HepG2 (cell line): ENCODE data around the gene STRBP. TPM values are rescaled to one million over a fixed set of nuclear protein-coding genes. Genes with fewer than 3 reads are reported as not detected.

Source experiments
- ATAC-seq: fragments of 200-7000 bp; cut with Tn5 transposase; 3 replicates; pipeline ENCODE4 v1.9.1; 2020; ENCODE audit warnings: mild to moderate bottlenecking, moderate library complexity
- BruUV-seq: library from RNA; stranded (reverse); fragments of 400-500 nt; replicated peaks from 2 replicates; lab custom pipeline; 2021; lab: Mats Ljungman, UMichigan
- CTCF ChIA-PET: fragments of 300-600 bp; formaldehyde crosslinking; extraction: SDS; loops from one replicate; lab custom pipeline; 2021; ENCODE audit warnings: low total read pairs, inconsistent platforms, low intra/inter-chr PET ratio; lab: Yijun Ruan, JAX
- POLR2A ChIA-PET: fragments of 350-600 bp; sonication (Branson Sonifier 250); formaldehyde crosslinking; loops from one replicate; lab custom pipeline; 2020; ENCODE audit warnings: antibody characterized with exemption, inconsistent platforms; lab: Yijun Ruan, JAX
- DNase-seq: peaks from one replicate; pipeline ENCODE4 v3.0.0-alpha.2; 2015; ENCODE audit warnings: low spot score
- FAIRE-seq: peaks from 3 replicates; lab custom pipeline; 2011; peaks lifted over from hg19 to GRCh38; lab: Jason Lieb, UNC
- H2AFZ ChIP-seq: one replicate; pipeline ENCODE4 v1.6.1; 2011; ENCODE audit warnings: low read length, inconsistent platforms
- H3K27ac ChIP-seq: fragments of 300-600 bp; 3 replicates; pipeline ENCODE4 v1.8.0; 2011; ENCODE audit warnings: mixed run types, mild to moderate bottlenecking, mixed read lengths, low read length, inconsistent platforms; ENCODE audit not compliant: insufficient read depth; ENCODE audit errors: extremely low read length
- H3K27me3 ChIP-seq, 2 experiments: fragments of 200-600 bp in 1 of 2; 2 replicates in 1 of 2; 3 replicates in 1 of 2; pipeline versions ENCODE4 v1.6.0 to v1.8.0; 2011; ENCODE audit warnings: low read length in 2 of 2, mild to moderate bottlenecking in 2 of 2, moderate library complexity in 2 of 2, inconsistent platforms in 1 of 2; ENCODE audit not compliant: insufficient read depth in 2 of 2, control insufficient read depth in 1 of 2
- H3K36me3 ChIP-seq, 2 experiments: fragments of 200-600 bp in 1 of 2; replicated peaks in 1 of 2; 2 replicates in 1 of 2; 3 replicates in 1 of 2; pipeline versions ENCODE4 v1.5.1 to v1.8.0; 2011; ENCODE audit warnings: low read length in 2 of 2, inconsistent platforms in 1 of 2; ENCODE audit not compliant: insufficient read depth in 2 of 2, control insufficient read depth in 1 of 2
- H3K4me1 ChIP-seq: 2 replicates; pipeline ENCODE4 v1.5.1; 2012; ENCODE audit warnings: low read length, inconsistent platforms; ENCODE audit not compliant: insufficient read depth
- H3K4me2 ChIP-seq: 2 replicates; pipeline ENCODE4 v1.6.0; 2011; ENCODE audit warnings: low read depth, low read length, inconsistent platforms
- H3K4me3 ChIP-seq, 3 experiments: fragments of 200-600 bp in 1 of 3; sonication (generic), shearing (Covaris generic) in 1 of 3; replicated peaks in 1 of 3; 2 replicates each; pipeline ENCODE4 v1.5.1; 2011 to 2016; ENCODE audit warnings: low read length in 3 of 3, inconsistent platforms in 2 of 3, low read depth in 2 of 3, mild to moderate bottlenecking in 2 of 3, control low read depth in 1 of 3, mixed read lengths in 1 of 3; ENCODE audit not compliant: insufficient read depth in 1 of 3
- H3K79me2 ChIP-seq: one replicate; pipeline ENCODE4 v1.6.1; 2011; ENCODE audit warnings: low read length, inconsistent platforms; ENCODE audit not compliant: insufficient read depth
- H3K9ac ChIP-seq: 2 replicates; pipeline ENCODE4 v1.6.0; 2011; ENCODE audit warnings: mild to moderate bottlenecking, low read depth, low read length, inconsistent platforms; ENCODE audit not compliant: insufficient read depth
- H3K9me3 ChIP-seq: 2 replicates; pipeline ENCODE4 v1.5.1; 2012; ENCODE audit warnings: mild to moderate bottlenecking, low read length
- H4K20me1 ChIP-seq: 2 replicates; pipeline ENCODE4 v1.6.0; 2011; ENCODE audit warnings: inconsistent platforms, mild to moderate bottlenecking, low read length, moderate library complexity; ENCODE audit not compliant: insufficient read depth
- ARID5B ChIP-seq: IDR thresholded peaks from 2 replicates; pipeline ENCODE4 v1.4.0; 2020; ENCODE audit warnings: mild to moderate bottlenecking, missing genetic modification reagents
- ELF3 ChIP-seq: IDR thresholded peaks from 2 replicates; pipeline ENCODE4 v1.6.1; 2016; ENCODE audit warnings: missing genetic modification reagents, missing compliant biosample characterization
- MYPOP ChIP-seq: sonication (generic); formaldehyde crosslinking; IDR thresholded peaks from 2 replicates; pipeline ENCODE4 v1.8.1; 2023; ENCODE audit warnings: mild to moderate bottlenecking, moderate library complexity, missing genetic modification reagents
- NR3C1 ChIP-seq: sonication (generic); formaldehyde crosslinking; IDR thresholded peaks from 2 replicates; pipeline ENCODE4 v1.4.0; 2020; ENCODE audit warnings: missing genetic modification reagents
- PAXIP1 ChIP-seq: sonication (generic); formaldehyde crosslinking; conservative IDR thresholded peaks from 2 replicates; pipeline ENCODE4 v1.4.0; 2020; ENCODE audit warnings: mild to moderate bottlenecking, missing genetic modification reagents, moderate library complexity
- PBX3 ChIP-seq: sonication (generic); formaldehyde crosslinking; IDR thresholded peaks from 2 replicates; pipeline ENCODE4 v1.8.1; 2023; ENCODE audit warnings: missing genetic modification reagents, inconsistent platforms, borderline replicate concordance
- TGIF2 ChIP-seq: IDR thresholded peaks from 2 replicates; pipeline ENCODE4 v1.6.1; 2016; ENCODE audit warnings: control low read depth, missing compliant biosample characterization
- XBP1 ChIP-seq: sonication (generic); formaldehyde crosslinking; IDR thresholded peaks from 2 replicates; pipeline ENCODE4 v1.5.0; 2020; ENCODE audit warnings: missing genetic modification reagents
- ZFP37 ChIP-seq: sonication (generic); formaldehyde crosslinking; IDR thresholded peaks from 2 replicates; pipeline ENCODE4 v1.4.0; 2020; ENCODE audit warnings: missing genetic modification reagents, borderline replicate concordance
- ZFY ChIP-seq: sonication (generic); formaldehyde crosslinking; IDR thresholded peaks from 2 replicates; pipeline ENCODE4 v1.4.0; 2020; ENCODE audit warnings: missing genetic modification reagents
- ZMYM4 ChIP-seq: sonication (generic); formaldehyde crosslinking; IDR thresholded peaks from 2 replicates; pipeline ENCODE4 v1.8.1; 2023; ENCODE audit warnings: mild to moderate bottlenecking, missing genetic modification reagents
- ZNF296 ChIP-seq: sonication (generic); formaldehyde crosslinking; conservative IDR thresholded peaks from 2 replicates; pipeline ENCODE4 v1.5.0; 2020; ENCODE audit warnings: mild to moderate bottlenecking, missing genetic modification reagents
- ZNF746 ChIP-seq: sonication (generic); formaldehyde crosslinking; IDR thresholded peaks from 2 replicates; pipeline ENCODE4 v1.8.0; 2022; ENCODE audit warnings: mild to moderate bottlenecking, missing genetic modification reagents
- ZNF816 ChIP-seq: sonication (generic); formaldehyde crosslinking; IDR thresholded peaks from 2 replicates; pipeline ENCODE4 v1.8.0; 2022; ENCODE audit warnings: missing genetic modification reagents, mild to moderate bottlenecking, borderline replicate concordance
- WGBS: methylation state at CpG from one replicate; pipeline ENCODE4 v1.1.6; 2017; ENCODE audit warnings: low lambda C conversion rate; 5-methylcytosine and 5-hydroxymethylcytosine counted together
- in situ Hi-C: cut with HindIII; loops from 2 replicates; pipeline ENCODE4 v1.10.0; 2017; ENCODE audit warnings: low pct_unique_long_range_greater_than_20kb; ENCODE audit not compliant: extremely low pct_ligation_motif_present
- intact Hi-C: fragments of 100-400 bp; cut with micrococcal nuclease; formaldehyde crosslinking; loops from one replicate; pipeline ENCODE4 v1.10.0; 2022; ENCODE audit not compliant: unreplicated experiment
- polyA plus RNA-seq, 8 experiments: library from polyadenylated mRNA; depleted of rRNA in 3 of 8; stranded (reverse) in 7 of 8; unstranded in 1 of 8; fragments of >200 nt; fragmentation: Illumina TruSeq in 4 of 8; extraction: Trizol in 4 of 8; gene quantifications; 2 replicates each; pipeline versions ENCODE4 v1.2.1 to v1.2.3, GENCODE V29; 2011 to 2016; ENCODE audit warnings: low read depth in 4 of 8, missing spikeins in 1 of 8, mixed read lengths in 1 of 8; ENCODE audit not compliant: insufficient read depth in 1 of 8
- total RNA-seq, 5 experiments: library from RNA; depleted of rRNA; stranded (reverse); fragments of >200 nt; fragmentation: Illumina TruSeq; extraction: Trizol; gene quantifications; 2 replicates each; pipeline ENCODE4 v1.2.3, GENCODE V29; 2016; ENCODE audit warnings: low read depth in 1 of 5

The STRBP gene
- total and polyA plus RNA-seq, 2 of the 13 experiments (the other 11 are each of a cell fraction or from before 2014, with no cell fraction given): 14.5 to 38.5 TPM

- DNase-seq: no peak
- no peak overlapping the region for H2AFZ ChIP-seq
- H3K27me3 ChIP-seq: no peaks in the 10 kb centered on the region
- no peak overlapping the region for H3K9ac ChIP-seq
- 97% methylated on average over 3 of the region's 3 CpGs for WGBS
- ATAC-seq: no peak
- in situ Hi-C loops: no loop called here
- no peaks in the 10 kb centered on the region for H3K9me3 ChIP-seq
- no peaks in the 10 kb centered on the region; the same call in 1 of the 2 replicates for H4K20me1 ChIP-seq
- ChIA-PET CTCF (no interaction called here), POLR2A (no interaction called here)
- FAIRE-seq: no peak
- no peak overlapping the region for H3K27ac ChIP-seq
- intact Hi-C loops: no loop called here
- H3K4me2 ChIP-seq: no peak overlapping the region
- BruUV-seq: no TSS peak
- peaks cover 13% of the 10 kb centered on the region for H3K4me1 ChIP-seq
- H3K4me3 ChIP-seq: no peak overlapping the region
- peaks cover 20% of the 10 kb centered on the region for H3K79me2 ChIP-seq
- H3K36me3 ChIP-seq: no peaks in the 10 kb centered on the region
- no peak for TF ChIP-seq ZNF296 (CRISPR knock-in tag)
- no peak for TF ChIP-seq MYPOP
- TF ChIP-seq TGIF2 (CRISPR knock-in tag): no peak
- TF ChIP-seq ZMYM4: no peak
- TF ChIP-seq ZFP37 (CRISPR knock-in tag): no peak
- TF ChIP-seq PBX3: no peak
- no peak for TF ChIP-seq ZNF746 (CRISPR knock-in tag)
- TF ChIP-seq ZNF816 (CRISPR knock-in tag): no peak
- TF ChIP-seq XBP1 (CRISPR knock-in tag): no peak
- no peak for TF ChIP-seq ELF3
- no peak for TF ChIP-seq PAXIP1 (CRISPR knock-in tag)
- TF ChIP-seq NR3C1: no peak
- no peak for TF ChIP-seq ZFY
- TF ChIP-seq ARID5B (CRISPR knock-in tag): no peak
These were observed 30.0 kb downstream of the STRBP start for GRCh38 chr9:123238365-123238764.
